Fibroblast of lung (primary cell): Measurements from ENCODE around the gene MRPL14. TPM values are rescaled to one million over a fixed set of nuclear protein-coding genes. Genes with fewer than 3 reads are reported as not detected.
A peak's percentile ranks its signal among the peaks of the same experiment; 100 is the strongest.

Experiments used
- DNase-seq, 2 donors: peaks; one replicate each; pipeline versions ENCODE4 v3.0.0 to v3.0.0-alpha.2; 2010; ENCODE audit warnings: low read depth in 2 of 2
- H2AFZ ChIP-seq: 2 replicates; pipeline ENCODE4 v1.5.1; 2012; ENCODE audit warnings: low read length, control low read depth, inconsistent platforms
- H3K27ac ChIP-seq: 2 replicates; pipeline ENCODE4 v1.5.1; 2011; ENCODE audit warnings: low read length, control low read depth; ENCODE audit not compliant: insufficient read depth
- H3K27me3 ChIP-seq: 2 replicates; pipeline ENCODE4 v1.5.1; 2011; ENCODE audit warnings: mild to moderate bottlenecking, low read length; ENCODE audit not compliant: control insufficient read depth, insufficient read depth
- H3K36me3 ChIP-seq: 2 replicates; pipeline ENCODE4 v1.5.1; 2011; ENCODE audit warnings: low read length; ENCODE audit not compliant: control insufficient read depth, insufficient read depth
- H3K4me1 ChIP-seq: 2 replicates; pipeline ENCODE4 v1.5.1; 2011; ENCODE audit warnings: low read length; ENCODE audit not compliant: control insufficient read depth, insufficient read depth; ENCODE audit errors: extremely low read depth
- H3K4me2 ChIP-seq: 2 replicates; pipeline ENCODE4 v1.5.1; 2011; ENCODE audit warnings: low read length, control low read depth; ENCODE audit not compliant: insufficient read depth; ENCODE audit errors: extremely low read depth
- H3K4me3 ChIP-seq, 4 experiments: fragments of 200-600 bp in 1 of 4; sonication (generic) in 1 of 4; replicated peaks in 1 of 4; 2 replicates each; pipeline ENCODE4 v1.5.1; 2011 to 2016; ENCODE audit warnings: low read length in 4 of 4, low read depth in 3 of 4, mild to moderate bottlenecking in 3 of 4, control low read depth in 2 of 4, inconsistent platforms in 1 of 4, mixed read lengths in 1 of 4; ENCODE audit not compliant: insufficient read depth in 1 of 4; ENCODE audit errors: control extremely low read depth in 1 of 4
- H3K79me2 ChIP-seq: 2 replicates; pipeline ENCODE4 v1.5.1; 2012; ENCODE audit warnings: mild to moderate bottlenecking, low read length, inconsistent platforms; ENCODE audit not compliant: control insufficient read depth, insufficient read depth
- H3K9ac ChIP-seq: 2 replicates; pipeline ENCODE4 v1.5.1; 2011; ENCODE audit warnings: mild to moderate bottlenecking, low read length, control low read depth; ENCODE audit not compliant: insufficient read depth
- H3K9me3 ChIP-seq: 2 replicates; pipeline ENCODE4 v1.5.1; 2012; ENCODE audit warnings: low read depth, low read length; ENCODE audit not compliant: control insufficient read depth, insufficient read depth
- H4K20me1 ChIP-seq: 2 replicates; pipeline ENCODE4 v1.5.1; 2011; ENCODE audit warnings: low read length; ENCODE audit not compliant: control insufficient read depth, insufficient read depth; ENCODE audit errors: extremely low read depth
- CTCF ChIP-seq, 2 donors: IDR thresholded peaks in 1 of 2; conservative IDR thresholded peaks in 1 of 2; 1 replicate in 1 of 2; 2 replicates in 1 of 2; pipeline ENCODE4 v1.5.1; 2011 to 2012; ENCODE audit warnings: low read length in 2 of 2, control low read depth in 1 of 2, inconsistent platforms in 1 of 2, low read depth in 1 of 2, mild to moderate bottlenecking in 1 of 2
- EZH2 ChIP-seq: IDR thresholded peaks from 2 replicates; pipeline ENCODE4 v1.5.1; 2012; ENCODE audit warnings: low read length, control low read depth, mild to moderate bottlenecking; ENCODE audit errors: missing control alignments
- polyA plus RNA-seq, 2 donors: library from polyadenylated mRNA; depleted of rRNA in 1 of 2; stranded (reverse) in 1 of 2; unstranded in 1 of 2; fragments of >200 nt; gene quantifications; 2 replicates each; pipeline ENCODE4 v1.2.1, GENCODE V29; 2011 to 2012; ENCODE audit warnings: missing spikeins in 1 of 2
- total RNA-seq: library from RNA; depleted of rRNA; stranded (reverse); fragments of >200 nt; gene quantifications from 2 replicates; pipeline ENCODE4 v1.2.1, GENCODE V29; 2014

Gene MRPL14
- total and polyA plus RNA-seq, 2 donors (not counting 1 experiment from before 2014, with no cell fraction given): 36.2 to 60.6 TPM

GRCh38 chr6:44102527-44102926 is 24.7 kb downstream of the MRPL14 start:
- Histone ChIP-seq H3K9me3 (no peaks in the 10 kb centered on the region), H3K9ac (no peak overlapping the region), H3K27me3 (no peaks in the 10 kb centered on the region), H3K36me3 (peaks cover 7% of the 10 kb centered on the region), H3K4me3 (no peak overlapping the region), H3K4me1 (no peaks in the 10 kb centered on the region), H4K20me1 (no peaks in the 10 kb centered on the region), H3K79me2 (no peaks in the 10 kb centered on the region), H3K4me2 (no peak overlapping the region), H3K27ac (no peak overlapping the region), H2AFZ (no peak overlapping the region)
- TF ChIP-seq EZH2 (no peak), CTCF (conservative IDR thresholded peaks at IDR 0.05 in 1 of 2, IDR thresholded peaks at IDR 0.05 in 1 of 2; ENCODE audit: low read depth in 1 of 2, low read length in 2 of 2) (no peak)
- DNase-seq: no peak

GRCh38 chr6:44101832-44102231 is 25.4 kb downstream of the MRPL14 start:
- Histone ChIP-seq H3K27me3 (no peaks in the 10 kb centered on the region), H3K9me3 (no peaks in the 10 kb centered on the region), H3K4me2 (no peak overlapping the region), H3K4me1 (no peaks in the 10 kb centered on the region), H3K79me2 (no peaks in the 10 kb centered on the region), H3K9ac (no peak overlapping the region), H3K36me3 (peaks cover 7% of the 10 kb centered on the region), H3K27ac (no peak overlapping the region), H4K20me1 (no peaks in the 10 kb centered on the region), H3K4me3 (no peak overlapping the region), H2AFZ (no peak overlapping the region)
- TF ChIP-seq CTCF (conservative IDR thresholded peaks at IDR 0.05 in 1 of 2, IDR thresholded peaks at IDR 0.05 in 1 of 2; ENCODE audit: low read depth in 1 of 2, low read length in 2 of 2) (no peak), EZH2 (no peak)
- DNase-seq: no peak

- Histone ChIP-seq H4K20me1 (no peaks in the 10 kb centered on the region), H3K4me3 (no peak overlapping the region), H2AFZ (no peak overlapping the region), H3K79me2 (no peaks in the 10 kb centered on the region), H3K9me3 (no peaks in the 10 kb centered on the region), H3K27ac (no peak overlapping the region), H3K4me1 (no peaks in the 10 kb centered on the region), H3K4me2 (no peak overlapping the region), H3K27me3 (no peaks in the 10 kb centered on the region), H3K9ac (no peak overlapping the region), H3K36me3 (peaks cover 4% of the 10 kb centered on the region)
- peak; percentile 54 to 64 for TF ChIP-seq CTCF (conservative IDR thresholded peaks at IDR 0.05 in 1 of 2, IDR thresholded peaks at IDR 0.05 in 1 of 2; ENCODE audit: low read depth in 1 of 2, low read length in 2 of 2)
- TF ChIP-seq EZH2: no peak
- peak; percentile 20 to 28 for DNase-seq
Observed at GRCh38 chr6:44100088-44100550, 27.1 kb downstream of the MRPL14 start.
